ENCODE results near the gene P2RY11. TPM values are rescaled to one million over a fixed set of nuclear protein-coding genes. Genes with fewer than 3 reads are reported as not detected.

P2RY11 gene
- total RNA-seq, 1 experiment from 2014 or later, result 43.8 TPM

DNA sequence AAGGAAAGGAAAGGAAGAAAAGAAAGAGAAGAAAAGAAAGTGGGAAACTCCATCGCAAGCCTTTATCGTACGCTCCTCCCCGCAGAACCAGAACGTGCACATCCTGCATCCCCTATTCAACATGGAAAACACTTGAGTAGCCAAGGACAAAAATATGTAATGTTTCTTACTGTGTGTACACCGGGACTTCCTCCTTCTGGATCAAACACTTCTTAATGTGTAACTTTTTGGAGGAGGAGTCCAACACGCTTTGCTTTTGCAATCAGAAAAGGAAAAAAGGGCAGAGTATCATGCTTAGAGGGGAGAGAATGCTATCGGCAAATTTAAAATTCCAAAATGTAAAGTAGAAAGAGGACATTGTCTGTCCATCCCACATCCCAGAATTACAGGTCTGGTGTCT lies 33.2 kb upstream of the P2RY11 start:
- H3K79me2 ChIP-seq (ENCODE audit: insufficient read depth, low read length), result no peaks in the 10 kb centered on the region
- ATAC-seq, result no peak
- H2AFZ ChIP-seq (ENCODE audit: low read depth, low read length, poor library complexity, severe bottlenecking), result no peak overlapping the region
- peaks cover 0 to 2% of the 10 kb centered on the region in 2 experiments; a peak in 1 of 4 replicates for H3K4me1 ChIP-seq (ENCODE audit: control insufficient read depth in 1 of 2, insufficient read depth in 2 of 2, low read length in 2 of 2)
- no peak overlapping the region for H3K4me3 ChIP-seq (replicated peaks in 1 of 2; ENCODE audit: low read depth in 1 of 2, low read length in 2 of 2)
- no peaks in the 10 kb centered on the region for H4K20me1 ChIP-seq (ENCODE audit: insufficient read depth)
- ChIA-PET RAD21 (ENCODE audit: low non-redundant PET in 1 of 2, low total read pairs in 2 of 2, uncharacterized antibody in 2 of 2, unreplicated experiment in 2 of 2) (no interaction called here), POLR2A (no interaction called here), CTCF (interaction anchor here (0.6 kb wide), 1 partner anchor 168 kb away, joined by 4 read pairs; no protein-coding TSS in a partner anchor)
- H3K4me2 ChIP-seq (ENCODE audit: low read length), result no peak overlapping the region
- no peak overlapping the region for H3K27ac ChIP-seq (ENCODE audit: low read depth, low read length)
- no peak for DNase-seq (ENCODE audit: low read depth, low spot score)
- H3K27me3 ChIP-seq (ENCODE audit: insufficient read depth, low read length), result peaks cover 3% of the 10 kb centered on the region; the same call in 1 of the 2 replicates
- TF ChIP-seq EZH2 (IDR thresholded peaks at IDR 0.05), result no peak
- no peak for TF ChIP-seq YY1 (IDR thresholded peaks at IDR 0.05; ENCODE audit: extremely low read depth, insufficient replicate concordance, low read depth, low read length)
- BruUV-seq (replicated peaks), result no TSS peak
- H3K36me3 ChIP-seq (ENCODE audit: control insufficient read depth in 1 of 2, insufficient read depth in 2 of 2, low read length in 2 of 2), result no peaks in the 10 kb centered on the region
- no peaks in the 10 kb centered on the region for H3K9me2 ChIP-seq (ENCODE audit: insufficient read depth)
- no peaks in the 10 kb centered on the region for H3K9me3 ChIP-seq (ENCODE audit: control insufficient read depth in 1 of 2, insufficient read depth in 1 of 2, low read depth in 1 of 2, low read length in 2 of 2)
- no peak overlapping the region for H3K9ac ChIP-seq (ENCODE audit: low read length)
- intact Hi-C loops (cut with micrococcal nuclease), result no loop called here

DNA sequence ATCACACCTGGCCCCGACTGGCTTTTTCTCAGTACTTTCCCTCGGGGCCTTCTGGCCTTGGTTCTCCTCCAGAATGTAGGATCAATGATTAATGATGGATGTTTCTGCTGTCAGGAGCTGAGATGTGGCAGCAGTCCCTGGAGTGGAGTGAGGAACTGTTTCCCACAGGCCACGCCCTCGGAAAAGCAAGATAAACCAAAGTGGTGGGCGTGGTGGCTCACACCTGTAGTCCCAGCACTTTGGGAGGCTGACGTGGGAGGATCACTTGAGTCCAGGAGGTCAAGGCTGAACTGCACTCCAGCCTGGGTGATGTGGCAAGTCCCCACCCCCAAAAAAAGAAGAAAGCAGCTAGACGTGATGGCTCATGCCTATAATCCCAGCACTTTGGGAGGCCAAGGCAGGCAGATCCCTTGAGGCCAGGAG lies 32.5 kb upstream of the P2RY11 start:
- CTCF ChIA-PET, result interaction anchor here (0.6 kb wide), 1 partner anchor 167 kb away, joined by 4 read pairs; no protein-coding TSS in a partner anchor
- no peak overlapping the region for H3K9ac ChIP-seq (ENCODE audit: low read length)
- RAD21 ChIA-PET (ENCODE audit: low non-redundant PET in 1 of 2, low total read pairs in 2 of 2, uncharacterized antibody in 2 of 2, unreplicated experiment in 2 of 2), result no interaction called here
- no peak overlapping the region for H3K27ac ChIP-seq (ENCODE audit: low read depth, low read length)
- H3K4me3 ChIP-seq (replicated peaks in 1 of 2; ENCODE audit: low read depth in 1 of 2, low read length in 2 of 2), result no peak overlapping the region
- no peaks in the 10 kb centered on the region for H4K20me1 ChIP-seq (ENCODE audit: insufficient read depth)
- no peak overlapping the region for H3K4me2 ChIP-seq (ENCODE audit: low read length)
- H3K9me2 ChIP-seq (ENCODE audit: insufficient read depth), result no peaks in the 10 kb centered on the region
- no peaks in the 10 kb centered on the region for H3K9me3 ChIP-seq (ENCODE audit: control insufficient read depth in 1 of 2, insufficient read depth in 1 of 2, low read depth in 1 of 2, low read length in 2 of 2)
- ATAC-seq (no peak), DNase-seq (ENCODE audit: low read depth, low spot score) (no peak)
- H3K4me1 ChIP-seq (ENCODE audit: control insufficient read depth in 1 of 2, insufficient read depth in 2 of 2, low read length in 2 of 2), result peaks cover 0 to 2% of the 10 kb centered on the region in 2 experiments; a peak in 1 of 4 replicates
- no TSS peak for BruUV-seq (replicated peaks)
- H2AFZ ChIP-seq (ENCODE audit: low read depth, low read length, poor library complexity, severe bottlenecking), result no peak overlapping the region
- TF ChIP-seq POLR2A (IDR thresholded peaks at IDR 0.05; ENCODE audit: borderline replicate concordance, extremely low read depth, insufficient read depth, insufficient read length), result no peak
- no peak for TF ChIP-seq FOSL1 (IDR thresholded peaks at IDR 0.05; ENCODE audit: low read depth)
- no peak for TF ChIP-seq CBX3 (IDR thresholded peaks at IDR 0.05; ENCODE audit: low read depth)
- TF ChIP-seq EZH2 (IDR thresholded peaks at IDR 0.05), result no peak
- TF ChIP-seq POLR2AphosphoS5 (IDR thresholded peaks at IDR 0.05; ENCODE audit: low read depth, low read length), result no peak
- TF ChIP-seq ZFX (IDR thresholded peaks at IDR 0.05), result no peak
- peaks cover 3% of the 10 kb centered on the region; the same call in 1 of the 2 replicates for H3K27me3 ChIP-seq (ENCODE audit: insufficient read depth, low read length)
- H3K79me2 ChIP-seq (ENCODE audit: insufficient read depth, low read length), result no peaks in the 10 kb centered on the region
- no peaks in the 10 kb centered on the region for H3K36me3 ChIP-seq (ENCODE audit: control insufficient read depth in 1 of 2, insufficient read depth in 2 of 2, low read length in 2 of 2)
- POLR2A ChIA-PET, result no interaction called here
- intact Hi-C loops (cut with micrococcal nuclease), result no loop called here
